Stimulated activated CD4-positive, alpha-beta T cell treated with anti-CD3 and anti-CD28 coated beads, Interleukin-15, amount 100 ng/mL, for 1 hour (primary cell): ENCODE measurements around the gene AKAP13.
"Not testable (repeated sequence)": the region's sequence is repeated elsewhere in the genome, so short reads cannot be mapped to it uniquely, and the experiment has no call there.

ENCODE experiments used
- DNase-seq, 2 donors: peaks; one replicate each; pipeline ENCODE4 v3.0.0-alpha.2; 2020; ENCODE audit warnings: low read depth in 1 of 2, low spot score in 1 of 2

AKAP13 gene

DNA sequence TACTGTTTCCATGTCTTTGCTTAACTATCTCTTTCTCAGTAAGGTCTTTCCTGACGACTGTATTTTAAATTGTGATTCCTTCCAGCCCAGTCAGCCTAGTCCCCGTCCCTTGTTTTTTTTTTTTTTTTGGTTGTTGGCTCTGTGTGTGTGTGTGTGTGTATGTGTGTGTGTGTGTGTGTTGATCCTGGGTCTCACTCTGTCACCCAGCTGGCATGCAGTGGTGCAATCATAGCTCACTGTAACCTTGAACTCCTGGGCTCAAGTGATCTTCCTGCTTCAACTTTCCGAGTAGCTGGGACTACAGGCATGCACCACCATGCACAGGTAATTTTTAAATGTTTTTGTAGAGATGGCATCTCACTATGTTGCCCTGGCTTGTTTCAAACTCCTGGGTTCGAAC, 31.3 kb upstream of the AKAP13 start:
- not testable (repeated sequence) for DNase-seq

DNA sequence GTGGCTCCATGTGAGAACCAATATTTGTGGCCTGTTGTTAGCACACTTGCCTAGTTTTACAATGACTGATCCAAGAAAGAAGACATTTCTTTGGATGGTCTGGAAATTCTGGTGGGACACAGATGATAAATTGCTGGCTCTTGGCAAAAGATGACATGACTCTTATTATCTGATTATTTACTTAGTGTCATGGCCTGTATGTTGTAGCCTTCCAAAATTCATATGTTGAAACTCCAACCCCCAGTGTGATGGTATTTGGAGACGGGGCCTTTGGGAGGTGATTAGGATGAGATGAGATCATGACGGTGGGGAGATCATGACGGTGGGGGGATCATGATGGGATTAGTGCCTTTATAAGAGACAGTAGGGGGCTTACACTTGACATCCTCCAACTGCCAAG, 30.0 kb upstream of the AKAP13 start:
- no peak for DNase-seq

DNA sequence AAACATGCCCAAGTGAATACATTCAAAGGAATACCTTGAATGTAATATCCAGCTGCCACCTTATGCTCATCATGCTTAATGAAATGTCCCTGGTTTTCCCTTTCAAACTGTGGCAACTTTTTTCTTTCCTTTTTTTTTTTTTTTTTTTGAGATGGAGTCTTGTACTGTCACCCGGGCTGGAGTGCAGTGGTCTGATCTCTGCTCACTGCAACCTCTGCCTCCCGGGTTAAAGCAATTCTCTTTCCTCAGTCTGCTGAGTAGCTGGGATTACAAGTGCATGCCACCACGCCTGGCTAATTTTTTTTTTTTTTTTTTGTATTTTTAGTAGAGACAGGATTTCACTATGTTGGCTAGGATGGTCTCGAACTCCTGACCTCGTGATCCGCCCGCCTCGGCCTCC, 28.9 kb upstream of the AKAP13 start:
- not testable (repeated sequence) for DNase-seq

DNA sequence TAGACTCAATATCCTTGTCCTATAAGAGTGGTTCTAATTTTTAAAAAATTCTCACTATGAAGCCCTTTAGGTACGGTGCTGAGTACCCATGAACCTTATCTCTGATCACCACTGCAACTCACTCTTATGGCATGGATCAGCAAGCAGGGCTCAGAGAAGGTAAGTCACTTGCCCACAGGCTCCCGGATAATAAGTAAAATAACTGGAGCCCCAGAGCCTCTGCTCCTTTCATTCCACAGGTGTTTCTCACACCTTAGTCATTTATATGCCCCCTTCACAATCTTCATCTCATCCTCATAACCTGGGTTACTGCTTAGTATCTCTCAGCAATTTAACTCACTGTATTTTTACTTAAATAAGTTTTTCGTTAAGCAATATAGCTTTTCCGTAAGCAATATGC, 28.4 kb upstream of the AKAP13 start:
- DNase-seq: no peak

DNA sequence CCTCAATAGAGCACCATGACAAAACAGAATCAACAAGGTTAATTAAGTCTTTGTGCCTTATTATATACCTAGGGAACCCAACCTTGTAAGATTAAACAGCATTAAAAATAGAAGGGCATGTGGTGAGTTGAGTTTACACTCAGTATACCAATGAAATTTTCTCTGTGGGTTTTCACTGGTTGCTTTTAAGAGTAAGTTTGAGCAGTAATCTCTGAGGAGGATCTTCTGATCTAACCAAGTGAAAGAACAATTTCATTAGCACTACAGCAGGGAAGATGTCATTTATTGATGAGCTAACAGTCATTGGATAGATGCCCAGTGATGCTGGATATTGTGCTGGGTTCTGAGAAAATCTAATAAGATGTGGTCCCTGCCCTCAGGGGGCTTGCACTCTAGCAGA, 26.9 kb upstream of the AKAP13 start:
- DNase-seq: no peak

DNA sequence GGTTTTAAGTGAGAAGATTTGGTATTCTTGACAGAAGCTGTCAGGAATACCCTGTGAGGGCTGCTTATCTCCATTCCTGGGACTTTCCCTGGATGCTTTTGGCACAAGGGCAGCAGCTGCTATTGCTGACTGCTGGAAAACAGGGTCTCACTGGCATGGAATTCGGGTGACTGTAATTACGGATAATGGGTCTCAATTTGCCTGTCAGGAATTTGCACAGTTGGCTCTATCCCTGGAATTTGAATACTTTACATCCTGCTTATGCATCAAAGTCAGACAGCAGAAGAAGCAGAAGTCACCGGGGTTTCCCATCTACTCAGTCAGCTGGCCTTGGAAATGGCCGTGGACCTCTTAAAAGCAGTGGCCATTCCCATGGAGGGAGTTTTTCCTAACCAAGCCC, 25.9 kb upstream of the AKAP13 start:
- no peak for DNase-seq

DNA sequence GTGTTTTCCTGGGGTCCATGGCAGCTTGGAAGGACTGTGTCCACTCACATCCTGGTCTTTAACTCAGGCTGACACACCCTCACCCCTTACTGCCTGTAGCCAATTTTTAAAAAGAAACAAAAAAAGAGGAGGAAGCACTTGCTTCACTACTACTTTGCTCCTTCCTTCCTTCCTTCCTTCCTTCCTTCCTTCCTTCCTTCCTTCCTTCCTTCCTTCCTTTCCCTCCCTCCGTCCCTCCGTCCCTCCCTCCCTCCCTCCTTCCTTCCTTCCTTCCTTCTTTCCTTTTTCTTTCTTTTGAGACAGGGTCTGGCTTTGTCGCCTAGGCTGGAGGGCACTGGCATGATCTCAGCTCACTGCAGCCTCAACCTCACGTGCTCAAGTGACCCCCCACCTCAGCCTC, 25.5 kb upstream of the AKAP13 start:
- no peak for DNase-seq

DNA sequence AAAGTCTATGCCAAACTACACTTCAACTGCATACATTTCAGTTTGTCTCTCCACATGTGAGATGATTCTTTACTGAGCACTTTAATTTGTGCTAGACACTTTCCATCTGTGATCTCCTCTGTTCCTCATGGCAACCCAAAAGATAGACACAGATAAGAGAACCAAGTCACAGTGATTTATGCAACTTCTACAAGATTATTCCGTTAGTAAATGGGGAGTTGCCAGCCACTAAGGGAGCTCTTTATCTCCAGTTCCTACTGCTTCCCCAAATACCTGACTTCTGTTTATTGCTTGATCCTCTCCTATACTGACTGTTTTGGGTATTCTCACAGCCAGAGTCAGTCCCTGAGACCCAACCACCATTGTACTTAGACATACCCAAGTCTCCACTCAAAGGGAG, 24.1 kb upstream of the AKAP13 start:
- DNase-seq: no peak

DNA sequence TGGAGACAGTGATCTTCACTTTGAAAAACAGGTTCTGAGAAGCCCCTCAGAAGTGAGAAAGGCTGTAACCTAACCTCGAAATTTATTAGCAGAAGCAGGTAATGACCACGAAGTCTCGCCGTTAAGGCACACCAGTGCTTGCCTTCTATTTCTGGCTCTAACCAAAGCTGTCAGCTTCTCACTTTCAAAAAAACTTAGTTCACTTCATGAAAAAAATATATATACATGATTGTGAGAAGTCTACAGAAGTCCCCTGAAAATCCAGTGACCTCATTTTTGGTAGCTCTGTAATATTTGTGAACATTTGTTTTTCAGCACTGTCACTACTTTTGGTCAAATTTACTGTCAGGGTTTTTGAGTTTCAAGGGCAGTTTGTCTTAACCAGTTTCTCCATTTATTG, 19.1 kb upstream of the AKAP13 start:
- DNase-seq: no peak

DNA sequence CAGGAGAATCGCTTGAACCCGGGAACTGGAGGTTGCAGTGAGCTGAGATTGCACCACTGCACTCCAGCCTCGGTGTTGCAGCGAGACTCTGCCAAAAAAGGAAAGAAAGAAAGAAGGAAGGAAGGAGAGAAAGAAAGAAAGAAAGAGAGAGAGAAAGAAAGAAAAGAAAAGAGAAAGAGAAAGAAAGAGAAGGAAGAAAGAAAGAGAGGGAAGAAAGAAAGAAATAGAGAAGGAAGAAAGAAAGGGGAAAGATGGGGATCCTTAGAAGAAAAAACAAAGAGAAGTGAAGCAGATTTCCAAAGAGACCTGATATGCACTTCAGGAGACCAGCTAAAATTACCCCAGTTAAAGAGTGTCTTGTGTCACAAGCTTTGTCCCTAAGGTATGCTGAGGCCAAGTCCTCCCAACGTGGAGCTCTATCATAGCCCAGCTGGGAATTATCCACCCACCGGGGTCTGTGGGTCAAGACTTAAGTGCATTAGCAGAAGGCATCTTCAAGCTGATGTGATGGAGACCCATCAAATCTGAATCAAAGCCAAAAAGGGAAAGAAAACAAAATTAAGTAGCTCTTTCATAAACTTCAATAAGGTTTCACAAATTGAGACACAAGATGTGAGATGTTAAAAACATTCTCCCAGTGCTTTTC, 17.8 kb upstream of the AKAP13 start:
- DNase-seq: no peak

DNA sequence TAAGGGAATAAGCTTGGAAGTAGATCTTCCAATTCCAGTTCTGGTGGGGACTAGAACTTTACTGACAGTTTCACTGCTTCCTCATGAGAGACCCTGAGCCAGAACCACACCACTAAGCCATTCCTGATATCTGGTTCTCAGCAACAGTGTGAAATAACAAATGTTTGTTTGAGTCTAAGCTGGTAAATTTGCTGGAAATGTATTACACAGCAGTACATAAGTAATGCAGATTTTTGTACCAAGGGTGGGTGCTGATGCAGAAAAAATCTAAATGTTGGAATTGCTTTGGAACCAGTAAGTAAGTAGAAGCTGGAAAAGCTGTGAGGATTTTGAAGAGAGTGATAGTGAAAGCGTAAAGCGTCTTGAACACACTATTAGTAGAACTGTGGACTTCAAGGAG, 14.4 kb upstream of the AKAP13 start:
- no peak for DNase-seq

DNA sequence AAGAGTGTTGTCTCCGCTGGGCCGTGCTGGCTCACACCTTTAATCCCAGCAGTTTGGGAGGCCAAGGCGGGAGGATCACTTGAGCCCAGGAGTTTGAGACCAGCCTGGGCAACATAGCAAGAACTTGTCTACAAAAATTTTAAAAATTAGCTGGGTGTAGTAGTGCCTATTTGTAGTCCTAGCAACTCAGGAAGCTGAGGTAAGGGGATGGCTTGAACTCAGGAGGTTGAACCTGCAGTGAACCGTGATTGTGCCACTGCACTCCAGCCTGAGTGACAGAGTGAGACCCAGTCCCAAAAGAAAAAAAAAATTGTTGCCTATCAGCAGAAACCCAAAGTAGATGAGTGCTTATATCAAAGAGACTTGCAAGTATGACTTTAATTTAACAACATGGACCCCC, 12.7 kb upstream of the AKAP13 start:
- DNase-seq: no peak

DNA sequence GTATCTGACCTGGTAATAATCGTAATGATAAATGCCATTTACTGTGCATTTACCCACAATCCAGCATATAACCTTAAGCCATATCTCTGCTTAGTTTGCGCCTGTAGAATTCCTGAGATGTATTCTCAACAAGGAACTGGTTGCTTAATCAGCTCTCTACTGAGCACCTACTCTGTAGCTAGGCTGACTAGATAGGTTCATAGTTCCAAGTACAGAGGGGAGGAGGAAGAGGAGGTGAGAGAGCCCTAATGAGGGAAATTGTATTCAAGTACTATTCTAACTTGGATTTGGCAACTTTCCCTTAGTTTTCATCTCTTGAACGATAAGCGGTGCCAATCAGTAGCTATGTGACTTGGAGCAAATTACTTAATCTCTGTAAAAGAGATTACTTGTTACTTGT, 5.6 kb upstream of the AKAP13 start:
- no peak for DNase-seq

DNA sequence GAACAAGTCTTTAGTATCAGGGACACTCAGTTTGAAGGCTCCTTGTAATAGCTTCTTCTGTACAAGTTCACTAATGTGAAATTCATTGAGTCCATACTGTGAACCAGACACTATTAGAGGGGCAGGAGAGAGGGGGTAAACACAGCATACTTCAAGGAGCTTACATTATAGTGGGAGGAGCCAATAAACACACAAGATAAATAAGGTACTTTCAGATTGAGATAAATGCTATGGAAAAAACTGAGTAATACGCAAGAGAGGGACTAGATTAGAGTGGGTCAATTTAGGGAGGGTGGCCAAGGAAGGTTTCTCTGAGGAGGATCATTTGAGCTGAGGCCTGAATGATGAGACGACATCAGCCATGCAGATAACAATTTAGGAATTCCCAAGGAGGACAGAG, 3.1 kb upstream of the AKAP13 start:
- no peak for DNase-seq

DNA sequence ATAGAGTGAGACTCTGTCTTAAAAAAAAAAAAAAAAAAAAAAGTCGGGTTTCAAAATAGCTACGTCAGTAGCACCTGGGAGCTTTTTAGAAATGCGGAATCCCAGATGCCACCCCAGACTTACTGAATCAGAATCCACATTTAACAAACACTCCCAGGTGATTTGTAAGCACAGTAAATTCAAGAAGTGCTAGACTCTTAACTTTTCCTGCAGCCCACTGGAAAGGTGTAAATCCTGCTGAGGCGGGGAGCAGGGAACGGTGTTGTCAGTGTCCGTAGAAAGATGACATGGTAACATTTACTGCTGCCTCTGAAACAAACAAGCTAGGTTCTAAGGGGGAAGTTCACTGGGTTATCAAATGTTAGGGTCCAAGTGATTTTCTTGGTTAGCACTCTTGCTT, 2.4 kb upstream of the AKAP13 start:
- DNase-seq: no peak

DNA sequence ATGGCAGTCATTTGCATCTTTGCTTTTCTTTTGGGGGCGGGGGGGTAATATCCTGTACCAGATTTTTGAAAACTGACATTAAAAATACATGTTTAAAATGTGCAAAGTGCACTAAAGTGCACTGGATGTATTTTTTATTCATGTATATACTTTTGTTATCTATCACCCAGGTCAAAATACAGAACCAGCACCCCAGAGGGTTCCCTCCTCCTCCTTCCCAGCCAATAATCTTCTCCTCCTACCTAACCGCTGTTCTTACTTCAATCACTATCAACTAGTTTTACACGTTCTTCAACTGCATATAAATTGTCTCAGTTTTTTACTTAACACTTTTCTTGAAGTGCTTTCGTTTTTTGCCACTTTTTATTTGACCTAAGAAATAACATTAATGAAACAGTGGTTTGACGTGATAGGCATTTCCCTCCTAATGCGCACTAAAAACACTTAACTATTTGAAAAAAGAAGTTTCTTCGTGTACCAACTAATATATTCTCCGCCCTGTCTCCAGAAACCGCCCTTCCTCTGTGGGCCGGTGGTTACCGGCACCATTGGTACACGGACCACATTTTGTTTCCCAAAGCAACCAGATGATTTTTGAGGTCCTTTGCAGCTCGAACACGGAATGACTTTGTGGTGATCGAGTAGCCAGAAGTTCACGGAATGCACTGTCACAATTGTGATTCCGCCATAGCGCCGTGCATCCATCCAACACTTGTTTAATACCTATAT, 836 bp upstream of the AKAP13 start:
- DNase-seq: peak in 1 of 2 donors; percentile 14

DNA sequence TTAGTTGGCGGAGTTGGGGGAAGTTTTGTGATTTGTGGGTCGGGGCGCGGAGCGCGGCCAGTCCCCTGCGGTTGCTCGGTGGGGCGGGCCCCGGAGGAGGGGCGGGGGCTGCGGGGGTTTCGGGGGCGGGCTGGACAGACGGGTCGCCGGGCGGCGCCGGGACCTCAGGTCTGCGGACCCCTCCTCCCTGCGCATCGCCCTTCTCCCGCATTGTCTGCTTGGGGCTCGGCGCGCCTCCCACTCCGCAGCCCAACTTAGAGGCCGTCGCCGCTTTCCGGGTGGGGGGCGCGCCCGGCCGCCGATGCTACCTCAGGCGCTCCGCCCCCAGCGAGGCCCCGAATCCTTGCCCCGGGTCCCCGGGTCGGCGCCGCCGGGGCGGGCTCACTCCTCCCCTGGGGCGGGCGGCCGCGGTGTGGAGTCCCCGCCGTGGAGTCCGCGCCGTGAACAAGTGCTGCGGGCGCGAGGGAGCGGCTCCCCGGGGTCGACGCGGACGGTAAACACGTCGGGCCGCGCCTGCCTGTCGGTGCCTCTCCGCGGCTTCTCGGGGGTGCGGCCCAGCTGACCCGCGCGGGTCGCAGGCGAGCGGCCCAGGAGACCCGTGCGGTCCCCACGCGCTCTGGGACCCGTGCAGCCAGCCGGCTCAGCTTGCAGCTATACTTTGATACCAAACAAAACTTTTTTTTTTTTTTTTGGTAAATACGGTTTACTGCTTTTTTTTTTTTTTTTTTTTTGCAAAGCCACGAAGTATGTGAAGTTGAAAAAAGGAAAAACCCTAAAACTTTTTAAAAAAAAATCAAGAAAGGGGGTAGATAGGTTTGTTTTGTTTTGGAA, 624 bp downstream of the AKAP13 start:
- peak; percentile 34 to 37 for DNase-seq

DNA sequence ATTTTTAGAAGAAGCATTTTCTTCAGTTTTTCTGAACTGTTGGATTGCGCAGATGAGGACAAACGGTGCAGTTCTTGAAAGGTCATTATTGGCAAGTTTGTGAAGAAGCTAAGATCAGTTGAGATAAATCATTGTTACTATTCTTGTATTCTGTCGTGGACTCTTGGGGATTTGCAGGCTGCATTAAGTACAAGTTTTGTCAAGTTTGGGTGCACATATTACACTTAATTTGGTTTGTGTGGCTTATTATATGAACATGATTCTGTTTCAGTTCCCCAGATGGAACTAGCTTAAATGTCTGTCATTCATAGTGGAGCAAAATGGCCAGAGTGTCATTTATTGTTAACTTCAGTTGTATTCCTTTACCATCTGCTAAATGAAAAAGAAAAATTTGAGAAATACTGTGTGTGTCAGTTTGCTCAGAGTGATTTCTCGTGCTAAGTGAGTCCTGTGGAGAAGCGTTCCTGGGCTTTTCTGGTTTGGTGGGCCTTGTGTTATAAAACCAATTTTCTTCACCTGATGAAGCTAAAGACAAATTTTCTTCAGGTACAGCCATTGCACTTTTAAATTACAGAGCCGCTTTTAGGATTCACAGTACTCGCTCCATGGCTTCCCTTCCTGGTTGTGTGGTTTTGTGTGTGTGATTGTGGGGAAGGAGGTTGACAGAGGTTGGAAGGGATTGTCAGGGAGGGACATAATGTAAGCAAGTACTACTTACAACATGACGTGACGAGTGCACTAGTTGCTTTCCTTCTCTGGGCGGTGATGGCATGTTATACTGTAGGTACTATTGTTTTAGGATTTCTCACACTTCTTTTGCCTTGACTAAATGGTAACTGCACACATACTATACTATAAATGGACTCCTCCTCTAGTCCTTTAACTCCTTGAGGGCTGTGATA, 1.7 kb downstream of the AKAP13 start:
- DNase-seq: no peak

DNA sequence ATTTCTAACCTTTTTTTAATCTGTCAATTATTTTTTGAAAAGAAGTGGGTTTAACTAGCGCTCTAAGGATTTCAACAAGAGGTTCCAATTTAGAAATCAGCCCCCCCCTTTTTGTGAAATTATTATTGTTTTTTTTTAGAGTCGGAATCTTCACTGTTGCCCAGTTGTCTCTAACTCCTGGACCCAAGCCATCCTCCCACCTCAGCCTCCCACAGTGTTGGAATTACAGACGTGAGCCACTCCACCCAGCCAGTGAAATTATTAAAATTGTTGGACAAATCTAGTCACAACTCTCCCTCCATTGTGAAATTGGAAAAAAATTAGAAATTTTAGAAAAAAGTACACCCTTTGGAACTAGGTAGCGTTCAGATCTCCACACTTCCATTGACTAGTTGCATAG, 2.5 kb downstream of the AKAP13 start:
- DNase-seq: no peak

DNA sequence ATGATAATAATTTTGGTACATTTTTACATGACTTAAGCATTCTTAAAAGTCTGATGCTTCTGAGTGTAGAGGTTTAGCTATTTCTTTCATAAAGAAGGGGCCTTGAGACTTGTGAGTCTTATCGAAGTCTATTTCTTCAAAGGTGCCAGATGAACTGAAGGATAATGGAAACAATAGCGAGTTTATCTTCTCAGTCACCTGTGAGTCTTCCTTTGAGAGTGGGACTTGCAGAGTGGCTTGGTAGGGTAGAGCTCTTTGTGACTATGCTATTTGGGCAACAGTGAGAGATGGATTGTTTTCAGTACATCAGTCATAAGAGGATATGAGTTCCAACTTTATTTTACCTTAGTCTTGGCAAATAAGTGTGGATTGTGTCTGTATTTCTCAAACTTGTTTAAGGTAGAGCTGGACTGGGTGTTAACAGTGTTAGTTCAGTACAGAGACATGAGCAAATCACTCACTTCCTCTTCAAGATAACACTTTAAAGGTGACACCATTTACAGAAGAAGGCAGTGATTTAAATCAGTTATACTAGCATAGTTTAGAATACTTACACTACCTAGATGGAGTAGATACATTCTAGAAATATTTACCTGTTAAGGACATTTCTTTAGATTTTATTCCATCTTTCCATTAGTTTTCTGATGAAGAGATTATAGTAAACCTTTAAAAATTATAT, 3.2 kb downstream of the AKAP13 start:
- no peak for DNase-seq

DNA sequence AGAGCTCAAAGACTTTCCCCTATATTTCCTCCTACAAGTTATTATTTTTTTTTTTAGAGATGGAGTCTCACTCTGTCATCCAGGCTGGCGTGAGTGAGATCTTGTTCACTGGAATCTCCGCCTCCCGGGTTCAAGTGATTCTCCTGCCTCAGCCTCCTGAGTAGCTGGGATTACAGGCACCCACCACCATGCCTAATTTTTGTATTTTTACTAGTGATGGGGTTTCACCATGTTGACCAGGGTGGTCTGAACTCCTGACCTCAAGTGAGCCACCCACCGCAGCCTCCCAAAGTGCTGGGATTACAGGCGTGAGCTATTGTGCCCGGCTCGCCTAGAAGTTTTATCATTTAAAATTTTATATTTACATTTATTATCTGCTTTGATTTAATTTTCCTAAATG, 5.9 kb downstream of the AKAP13 start:
- no peak for DNase-seq
